Upper lobe of left lung (tissue), 4 donors: ENCODE results near the gene ZNF212.

Source experiments
- CTCF ChIP-seq, 6 experiments: fragments of 450-650 bp in 4 of 6; fragments of 200-600 bp in 2 of 6; sonication (generic) in 2 of 6; IDR thresholded peaks; one replicate each; pipeline ENCODE4 v1.5.1; 2016 to 2019; ENCODE audit warnings: antibody characterized with exemption in 6 of 6
- POLR2A ChIP-seq, 4 donors: fragments of 450-650 bp; IDR thresholded peaks; one replicate each; pipeline ENCODE4 v1.5.1; 2016 to 2017; ENCODE audit warnings: antibody characterized with exemption in 4 of 4, mild to moderate bottlenecking in 2 of 4

- TF ChIP-seq CTCF (IDR thresholded peaks at IDR 0.05) (no peak), POLR2A (IDR thresholded peaks at IDR 0.05) (no peak)
Observed at GRCh38 chr7:149281508-149282330, 42.3 kb downstream of the ZNF212 start.
